ACC112 (cell line): Measurements from ENCODE around the gene PRIMPOL.

ENCODE experiments used
- H2AFZ ChIP-seq: fragments of 200-600 bp; sonication (generic); one replicate; pipeline ENCODE4 v1.6.0; 2017; ENCODE audit warnings: antibody characterized with exemption, low read length; ENCODE audit not compliant: unreplicated experiment
- H3K27ac ChIP-seq: fragments of 200-600 bp; sonication (generic); 2 replicates; pipeline ENCODE4 v1.5.1; 2014; ENCODE audit warnings: low read depth, mild to moderate bottlenecking, antibody characterized with exemption, low read length, moderate library complexity
- H3K27me3 ChIP-seq: fragments of 200-600 bp; sonication (generic); 2 replicates; pipeline ENCODE4 v1.6.1; 2014; ENCODE audit warnings: mild to moderate bottlenecking, antibody characterized with exemption, low read length, moderate library complexity, mixed read lengths; ENCODE audit not compliant: insufficient read depth
- H3K36me3 ChIP-seq: fragments of 200-600 bp; sonication (generic); 2 replicates; pipeline ENCODE4 v1.6.1; 2016; ENCODE audit warnings: mild to moderate bottlenecking, antibody characterized with exemption, low read length, moderate library complexity, mixed read lengths; ENCODE audit not compliant: insufficient read depth
- H3K4me1 ChIP-seq: fragments of 200-600 bp; sonication (generic); one replicate; pipeline ENCODE4 v1.6.1; 2016; ENCODE audit warnings: low read length, mixed read lengths; ENCODE audit not compliant: insufficient read depth, unreplicated experiment, control insufficient read depth
- H3K4me3 ChIP-seq: fragments of 200-600 bp; sonication (generic); 2 replicates; pipeline ENCODE4 v1.5.1; 2014; ENCODE audit warnings: mild to moderate bottlenecking, low read depth, low read length
- H3K79me2 ChIP-seq: fragments of 200-600 bp; sonication (generic); one replicate; pipeline ENCODE4 v1.6.0; 2016; ENCODE audit warnings: low read length; ENCODE audit not compliant: control insufficient read depth, unreplicated experiment, insufficient read depth

Gene PRIMPOL

DNA sequence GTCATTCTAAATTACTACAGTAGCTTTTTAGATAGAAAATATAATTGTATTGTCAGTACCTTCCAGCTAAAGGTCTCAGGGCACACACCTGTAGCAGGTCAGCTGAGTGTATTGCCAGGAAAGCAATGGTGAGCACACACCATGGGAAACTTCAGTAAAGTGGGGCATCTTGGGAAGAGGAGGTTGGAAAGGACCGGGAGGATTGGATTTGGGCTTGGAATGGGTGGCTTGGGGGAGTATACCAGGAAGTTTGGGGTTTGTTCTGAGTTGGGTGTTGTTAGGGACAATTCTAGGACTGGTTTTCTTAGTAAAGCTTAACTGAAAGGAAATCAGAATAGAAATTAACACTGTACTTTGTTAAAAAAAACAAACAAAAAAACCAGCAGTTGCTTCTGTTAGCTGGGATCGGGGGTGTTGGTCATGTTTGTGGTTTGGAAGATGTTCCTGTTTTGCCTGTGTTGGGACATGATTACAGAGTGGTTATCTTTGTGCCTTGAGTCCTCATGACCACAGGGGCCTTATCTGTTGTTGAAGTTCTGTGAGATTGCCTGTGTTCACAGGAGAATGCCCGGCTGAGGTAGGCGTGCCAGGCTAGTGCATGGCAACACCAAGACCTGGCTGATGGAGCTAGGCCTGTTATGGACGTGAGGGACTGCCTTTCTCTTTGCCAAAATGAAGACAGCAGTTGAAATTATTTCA, 35.1 kb downstream of the PRIMPOL start:
- H2AFZ ChIP-seq = no peak overlapping the region
- peaks cover 17% of the 10 kb centered on the region for H3K4me1 ChIP-seq
- no peaks in the 10 kb centered on the region for H3K36me3 ChIP-seq
- H3K4me3 ChIP-seq = no peak overlapping the region
- H3K27ac ChIP-seq = no peak overlapping the region
- H3K79me2 ChIP-seq = no peaks in the 10 kb centered on the region
- H3K27me3 ChIP-seq = no peaks in the 10 kb centered on the region

DNA sequence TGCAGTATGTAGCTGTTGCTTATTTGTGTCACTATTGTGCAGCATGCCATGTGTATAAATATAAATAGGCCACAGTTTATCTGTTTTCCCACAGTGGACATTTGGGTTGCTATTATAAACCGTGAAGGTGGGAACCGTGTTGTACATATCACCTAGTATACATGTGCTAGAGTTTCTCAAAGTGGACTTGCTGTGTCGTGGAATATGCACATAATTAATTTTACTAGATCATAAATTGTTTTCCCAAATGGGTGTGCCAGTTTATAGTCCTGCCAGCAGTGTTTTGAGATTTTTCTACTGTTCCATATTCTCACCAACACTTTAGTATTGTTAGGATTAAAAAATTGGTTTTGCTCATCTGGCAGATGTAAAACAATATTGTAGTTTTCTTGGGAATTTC, 38.5 kb downstream of the PRIMPOL start:
- Histone ChIP-seq H3K4me3 (no peak overlapping the region), H2AFZ (no peak overlapping the region), H3K27me3 (no peaks in the 10 kb centered on the region), H3K4me1 (peaks cover 17% of the 10 kb centered on the region), H3K79me2 (no peaks in the 10 kb centered on the region), H3K36me3 (peaks cover 14% of the 10 kb centered on the region), H3K27ac (peak overlapping the region; percentile 65)

DNA sequence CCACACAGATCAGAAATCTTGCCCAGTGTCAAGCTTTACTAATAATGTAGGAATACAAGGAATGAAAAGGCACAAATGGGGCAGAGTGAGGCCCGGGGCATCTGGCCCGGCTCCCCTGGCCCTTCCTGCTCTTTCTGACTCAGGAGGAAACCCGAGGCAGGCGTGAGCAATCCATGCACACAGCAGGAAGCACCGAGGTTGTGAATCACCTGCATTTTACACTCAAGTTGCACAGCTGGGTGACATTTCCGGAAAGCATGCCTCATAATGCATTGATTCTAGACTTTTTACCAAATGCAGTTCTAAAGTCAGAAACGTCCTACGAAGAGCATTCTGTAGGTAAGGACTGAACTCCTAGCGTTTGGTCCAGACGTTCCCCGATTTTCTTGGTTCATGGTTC, 38.9 kb downstream of the PRIMPOL start:
- no peaks in the 10 kb centered on the region for H3K79me2 ChIP-seq
- no peaks in the 10 kb centered on the region for H3K27me3 ChIP-seq
- H3K4me1 ChIP-seq = peaks cover 17% of the 10 kb centered on the region
- peaks cover 15% of the 10 kb centered on the region for H3K36me3 ChIP-seq
- H3K4me3 ChIP-seq = no peak overlapping the region
- H2AFZ ChIP-seq = no peak overlapping the region
- peak overlapping the region; percentile 65 for H3K27ac ChIP-seq

DNA sequence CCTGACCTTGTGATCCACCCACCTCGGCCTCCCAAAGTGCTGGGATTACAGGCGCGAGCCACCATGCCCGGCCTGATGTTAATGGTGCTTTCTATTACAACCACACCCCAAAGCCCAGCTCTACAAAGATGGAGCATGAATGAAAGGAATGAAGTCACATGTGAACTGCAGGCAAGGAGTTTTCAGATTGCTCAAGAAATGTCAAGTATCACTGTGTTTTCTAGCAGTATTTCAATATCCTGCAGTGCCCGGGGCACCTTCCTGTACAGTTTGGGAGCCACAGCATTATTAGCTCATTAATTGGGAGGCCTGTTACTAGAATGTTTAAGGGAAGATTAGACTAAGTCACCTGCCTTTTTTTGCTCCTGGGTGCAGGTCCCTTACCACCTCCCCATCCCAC, 40.1 kb downstream of the PRIMPOL start:
- no peak overlapping the region for H3K27ac ChIP-seq
- H2AFZ ChIP-seq = no peak overlapping the region
- H3K79me2 ChIP-seq = no peaks in the 10 kb centered on the region
- peaks cover 13% of the 10 kb centered on the region for H3K4me1 ChIP-seq
- H3K4me3 ChIP-seq = no peak overlapping the region
- H3K27me3 ChIP-seq = no peaks in the 10 kb centered on the region
- H3K36me3 ChIP-seq = peaks cover 27% of the 10 kb centered on the region

DNA sequence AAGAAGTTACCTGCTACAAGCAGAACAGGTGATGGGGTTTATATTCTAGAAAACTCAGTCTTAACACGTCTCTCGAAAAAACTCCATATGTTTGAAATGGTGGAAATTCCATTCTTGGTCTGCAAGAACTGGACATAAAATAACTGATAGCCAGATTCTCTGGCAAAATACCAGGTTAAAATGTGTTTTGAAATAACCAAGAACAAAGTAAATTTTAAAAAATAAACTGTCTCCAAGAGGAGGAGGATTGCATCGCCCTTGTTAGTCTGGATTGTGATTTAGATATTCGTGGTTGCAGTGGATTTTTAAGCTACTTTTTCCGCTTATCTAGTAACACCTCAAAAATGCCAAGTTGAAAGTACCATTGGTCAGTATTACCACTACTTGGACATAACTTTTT, 43.5 kb downstream of the PRIMPOL start:
- H3K79me2 ChIP-seq = no peaks in the 10 kb centered on the region
- H3K27ac ChIP-seq = no peak overlapping the region
- no peak overlapping the region for H3K4me3 ChIP-seq
- H3K27me3 ChIP-seq = no peaks in the 10 kb centered on the region
- peaks cover 31% of the 10 kb centered on the region for H3K36me3 ChIP-seq
- H3K4me1 ChIP-seq = peaks cover 8% of the 10 kb centered on the region
- H2AFZ ChIP-seq = no peak overlapping the region

DNA sequence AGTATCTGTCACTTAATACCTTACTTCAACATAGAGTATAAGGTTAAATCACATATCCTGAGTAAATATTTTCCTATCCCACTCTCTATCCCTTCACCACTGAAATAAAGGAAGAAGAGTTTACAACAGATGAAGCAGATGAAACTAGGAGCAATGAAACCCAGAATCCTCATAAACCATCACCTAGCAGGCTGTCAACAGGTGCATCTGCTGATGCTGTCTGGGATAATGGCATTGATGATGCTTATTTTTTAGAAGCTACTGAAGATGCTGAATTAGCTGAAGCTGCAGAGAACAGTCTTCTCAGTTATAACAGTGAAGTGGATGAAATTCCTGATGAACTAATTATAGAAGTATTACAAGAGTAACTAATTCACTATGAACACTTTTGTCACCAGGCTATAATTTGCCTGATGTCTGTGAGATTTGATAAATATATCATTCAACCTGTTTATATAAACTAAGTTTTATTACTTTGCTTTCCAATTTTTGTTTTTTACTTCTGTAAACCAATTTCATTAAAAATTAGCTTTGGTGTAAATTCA, 44.9 kb downstream of the PRIMPOL start:
- H3K79me2 ChIP-seq = no peaks in the 10 kb centered on the region
- no peak overlapping the region for H2AFZ ChIP-seq
- H3K4me1 ChIP-seq = no peaks in the 10 kb centered on the region
- H3K27me3 ChIP-seq = no peaks in the 10 kb centered on the region
- peaks cover 31% of the 10 kb centered on the region for H3K36me3 ChIP-seq
- H3K4me3 ChIP-seq = no peak overlapping the region
- no peak overlapping the region for H3K27ac ChIP-seq

DNA sequence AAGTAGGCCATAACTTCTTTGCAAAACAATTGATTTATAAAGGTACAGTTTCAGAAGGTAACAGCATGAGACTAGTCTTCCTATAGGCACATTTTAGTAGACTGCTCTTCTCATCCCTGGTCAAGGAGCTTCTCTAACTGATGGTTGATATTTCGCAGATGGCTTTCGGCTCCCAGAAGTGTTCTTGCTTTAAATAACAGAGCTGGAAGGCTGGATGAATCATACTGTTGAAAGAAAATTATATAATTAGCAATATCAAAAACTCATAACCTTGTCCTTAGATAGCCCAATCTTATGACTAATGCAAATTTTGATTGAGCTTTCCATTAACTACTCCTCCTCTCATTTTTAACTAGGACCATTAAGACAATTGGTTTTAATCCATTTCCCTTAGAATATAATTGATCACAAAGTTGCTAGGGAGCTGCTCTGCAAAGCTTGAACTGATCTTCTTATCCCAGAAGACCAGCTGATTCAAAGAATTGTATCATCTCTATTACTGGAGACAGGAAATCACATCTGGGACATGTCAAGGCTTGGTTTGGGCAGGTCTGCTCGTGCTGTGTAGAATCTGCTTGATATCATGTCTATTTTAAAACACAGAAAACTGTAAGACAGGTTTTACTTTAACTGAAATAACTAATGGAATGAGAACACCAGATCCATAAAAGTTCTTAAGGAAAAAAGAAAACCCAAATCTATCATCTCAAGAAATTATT, 45.8 kb downstream of the PRIMPOL start:
- Histone ChIP-seq H3K27ac (no peak overlapping the region), H3K4me3 (no peak overlapping the region), H3K4me1 (no peaks in the 10 kb centered on the region), H3K36me3 (peaks cover 28% of the 10 kb centered on the region), H2AFZ (no peak overlapping the region), H3K79me2 (no peaks in the 10 kb centered on the region), H3K27me3 (no peaks in the 10 kb centered on the region)

DNA sequence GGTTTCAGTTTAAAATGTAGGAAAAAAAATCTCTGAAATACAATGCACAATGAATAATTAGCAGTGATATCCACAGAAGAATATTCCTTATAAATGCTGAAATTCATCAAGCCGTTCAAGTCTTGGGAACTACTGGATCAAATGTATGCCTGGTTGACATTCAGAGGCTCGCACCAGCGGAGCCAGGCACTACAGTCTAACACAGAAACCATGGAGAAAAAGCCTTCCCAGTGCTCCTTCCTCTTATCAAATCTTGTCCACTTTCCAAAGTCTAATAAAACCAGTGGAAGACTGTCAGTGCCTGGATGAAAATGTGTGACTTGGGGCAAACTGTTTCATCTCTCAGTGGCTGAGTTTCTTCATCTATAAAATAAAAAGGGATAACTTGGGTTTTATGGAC, 48.4 kb downstream of the PRIMPOL start:
- Histone ChIP-seq H3K79me2 (no peaks in the 10 kb centered on the region), H3K27me3 (no peaks in the 10 kb centered on the region), H2AFZ (no peak overlapping the region), H3K4me1 (no peaks in the 10 kb centered on the region), H3K27ac (no peak overlapping the region), H3K4me3 (no peak overlapping the region), H3K36me3 (peaks cover 17% of the 10 kb centered on the region)

DNA sequence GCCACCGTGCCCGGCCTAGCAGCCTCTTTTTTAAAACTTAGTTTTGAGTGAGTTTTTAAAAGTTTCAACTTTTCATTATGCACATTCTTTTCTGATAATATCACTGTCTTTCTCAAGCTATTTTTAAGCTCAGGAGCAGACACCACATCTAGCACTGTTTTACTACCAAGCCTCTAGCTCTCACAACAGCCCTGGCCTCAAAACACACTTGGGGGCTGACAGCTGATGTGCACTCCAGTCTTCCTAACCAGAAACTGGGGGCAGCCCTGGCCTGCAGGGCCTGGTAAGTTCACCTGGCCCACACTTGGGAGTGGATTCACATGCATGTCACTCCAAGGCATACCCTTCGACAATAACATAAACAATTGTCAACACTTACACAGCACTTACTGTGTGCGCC, 50.4 kb downstream of the PRIMPOL start:
- Histone ChIP-seq H3K27me3 (no peaks in the 10 kb centered on the region), H3K4me1 (no peaks in the 10 kb centered on the region), H2AFZ (no peak overlapping the region), H3K36me3 (peaks cover 4% of the 10 kb centered on the region; the same call in 1 of the 2 replicates), H3K79me2 (no peaks in the 10 kb centered on the region), H3K4me3 (no peak overlapping the region), H3K27ac (no peak overlapping the region)

DNA sequence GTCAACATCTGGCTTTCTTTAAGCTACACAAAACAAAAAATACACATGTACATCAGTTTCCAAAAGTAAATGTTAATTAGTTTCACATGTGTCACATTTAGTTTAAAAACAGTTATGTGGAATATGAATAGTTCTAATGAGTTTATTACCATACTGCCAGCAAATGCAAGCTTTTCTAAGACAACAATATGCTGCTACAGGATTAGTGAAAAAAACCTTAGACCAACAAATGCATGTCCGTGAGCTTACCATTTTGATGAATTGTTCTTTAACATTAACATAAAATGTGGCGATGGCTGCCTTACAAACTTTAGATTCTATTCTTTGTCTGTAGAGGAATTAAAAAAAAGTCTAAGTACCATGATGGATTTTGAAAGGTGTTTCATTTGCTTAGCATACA, 52.6 kb downstream of the PRIMPOL start:
- Histone ChIP-seq H3K27ac (no peak overlapping the region), H3K4me3 (no peak overlapping the region), H3K4me1 (no peaks in the 10 kb centered on the region), H3K27me3 (no peaks in the 10 kb centered on the region), H3K36me3 (peaks cover 14% of the 10 kb centered on the region; the same call in 1 of the 2 replicates), H3K79me2 (no peaks in the 10 kb centered on the region), H2AFZ (no peak overlapping the region)

DNA sequence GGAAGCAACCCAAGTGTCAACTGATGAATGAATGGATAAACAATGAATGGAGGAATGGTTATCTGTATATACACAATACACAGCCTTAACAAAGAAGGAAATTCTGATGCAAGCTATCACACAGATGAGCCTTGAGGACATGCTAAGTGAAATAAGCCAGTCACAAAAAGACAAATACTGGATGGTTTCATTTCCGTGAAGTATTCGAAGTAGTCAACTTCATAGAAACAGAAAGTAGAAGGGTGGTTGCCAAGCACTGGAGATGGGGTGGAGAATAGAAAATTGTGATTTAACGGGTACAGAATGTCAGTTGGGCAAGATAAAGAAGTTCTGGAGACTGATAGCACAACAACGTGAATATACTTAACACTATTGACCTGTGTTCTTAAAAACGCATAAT, 56.2 kb downstream of the PRIMPOL start:
- peaks cover 36% of the 10 kb centered on the region for H3K36me3 ChIP-seq
- no peaks in the 10 kb centered on the region for H3K27me3 ChIP-seq
- H3K27ac ChIP-seq = no peak overlapping the region
- no peaks in the 10 kb centered on the region for H3K4me1 ChIP-seq
- H3K79me2 ChIP-seq = no peaks in the 10 kb centered on the region
- no peak overlapping the region for H2AFZ ChIP-seq
- no peak overlapping the region for H3K4me3 ChIP-seq
